Endodermal cell (in vitro differentiated cells): ENCODE results near the gene KLHL40. TPM values are rescaled to one million over a fixed set of nuclear protein-coding genes. Genes with fewer than 3 reads are reported as not detected.

Source experiments
- DNase-seq: peaks from one replicate; pipeline ENCODE4 v3.0.0-alpha.2; 2017
- H3K27ac ChIP-seq: 2 replicates; pipeline ENCODE4 v1.5.1; 2013; ENCODE audit warnings: mild to moderate bottlenecking, low read depth, low read length, moderate library complexity
- H3K27me3 ChIP-seq: 2 replicates; pipeline ENCODE4 v1.6.1; 2013; ENCODE audit warnings: mild to moderate bottlenecking, low read length, moderate library complexity; ENCODE audit not compliant: insufficient read depth, control insufficient read depth, poor library complexity, severe bottlenecking
- H3K36me3 ChIP-seq: 2 replicates; pipeline ENCODE4 v1.7.0; 2013; ENCODE audit warnings: mild to moderate bottlenecking, low read length, moderate library complexity; ENCODE audit not compliant: control insufficient read depth, insufficient read depth
- H3K4me1 ChIP-seq: one replicate; pipeline ENCODE4 v1.7.0; 2013; ENCODE audit warnings: low read length; ENCODE audit not compliant: control insufficient read depth, insufficient read depth
- H3K4me3 ChIP-seq: 2 replicates; pipeline ENCODE4 v1.5.1; 2013; ENCODE audit warnings: mild to moderate bottlenecking, low read length, moderate library complexity
- H3K9ac ChIP-seq: 2 replicates; pipeline ENCODE4 v1.6.1; 2013; ENCODE audit warnings: mild to moderate bottlenecking, low read length, moderate library complexity; ENCODE audit not compliant: poor library complexity, severe bottlenecking; ENCODE audit errors: extremely low read depth
- H3K9me3 ChIP-seq: 2 replicates; pipeline ENCODE4 v1.6.1; 2013; ENCODE audit warnings: mild to moderate bottlenecking, low read length, moderate library complexity; ENCODE audit not compliant: control insufficient read depth
- H3K27ac Mint-ChIP-seq: 2 replicates; pipeline ENCODE4 v1.8.0; 2020; ENCODE audit warnings: mixed read lengths
- H3K27me3 Mint-ChIP-seq: 2 replicates; pipeline ENCODE4 v1.8.0; 2021; ENCODE audit warnings: mild to moderate bottlenecking, mixed read lengths; ENCODE audit not compliant: insufficient read depth
- H3K36me3 Mint-ChIP-seq: 2 replicates; pipeline ENCODE4 v1.8.0; 2020; ENCODE audit warnings: low read depth, mixed read lengths
- H3K4me1 Mint-ChIP-seq: 2 replicates; pipeline ENCODE4 v1.8.0; 2020; ENCODE audit warnings: mixed read lengths
- H3K4me3 Mint-ChIP-seq: 2 replicates; pipeline ENCODE4 v1.8.0; 2020; ENCODE audit warnings: mild to moderate bottlenecking, moderate library complexity, mixed read lengths
- H3K9me3 Mint-ChIP-seq: 2 replicates; pipeline ENCODE4 v1.8.0; 2020; ENCODE audit warnings: mild to moderate bottlenecking, mixed read lengths
- CTCF ChIP-seq: fragments of 200-600 bp; sonication (generic); conservative IDR thresholded peaks from 2 replicates; pipeline ENCODE4 v1.5.0; 2021; ENCODE audit warnings: antibody characterized with exemption, mild to moderate bottlenecking
- WGBS, 2 experiments: methylation state at CpG; one replicate each; pipeline versions ENCODE4 v1.1.5 to v1.1.7; 2013; ENCODE audit warnings: missing lambda C conversion rate in 2 of 2, mixed read lengths in 1 of 2; ENCODE audit not compliant: insufficient coverage in 1 of 2, insufficient read length in 1 of 2; 5-methylcytosine and 5-hydroxymethylcytosine counted together
- total RNA-seq, 2 donors: library from RNA; stranded (reverse); fragmentation: NEBNext Ultra II Directional in 1 of 2; extraction: Animal tissue kit (Norgen Biotek cat#: 25700) in 1 of 2; gene quantifications; 2 replicates in 1 of 2; 3 replicates in 1 of 2; pipeline ENCODE4 v1.2.1, GENCODE V29; 2021

Gene KLHL40
- total RNA-seq, 2 donors from 2014 or later, result not detected

GRCh38 chr3:42681361-42682038, 3.8 kb upstream of the KLHL40 start:
- no peaks in the 10 kb centered on the region for H3K4me1 ChIP-seq
- no peaks in the 10 kb centered on the region for H3K36me3 ChIP-seq
- Mint-ChIP-seq H3K4me3 (no peak overlapping the region), H3K36me3 (no peaks in the 10 kb centered on the region), H3K27ac (no peak overlapping the region), H3K27me3 (no peaks in the 10 kb centered on the region), H3K9me3 (peaks cover 3% of the 10 kb centered on the region), H3K4me1 (no peaks in the 10 kb centered on the region)
- no peaks in the 10 kb centered on the region for H3K27me3 ChIP-seq
- no peak overlapping the region for H3K4me3 ChIP-seq
- H3K9me3 ChIP-seq, result no peaks in the 10 kb centered on the region
- no peak for DNase-seq
- H3K27ac ChIP-seq, result no peak overlapping the region
- 81 to 88% methylated on average over 7 to 9 of the region's 10 CpGs for WGBS, 2 experiments
- no peak overlapping the region for H3K9ac ChIP-seq
- no peak for TF ChIP-seq CTCF

- no peaks in the 10 kb centered on the region for H3K36me3 ChIP-seq
- H3K4me3 ChIP-seq, result no peak overlapping the region
- no peak for TF ChIP-seq CTCF
- Mint-ChIP-seq H3K9me3 (no peaks in the 10 kb centered on the region), H3K4me3 (no peak overlapping the region), H3K36me3 (no peaks in the 10 kb centered on the region), H3K27me3 (no peaks in the 10 kb centered on the region), H3K4me1 (no peaks in the 10 kb centered on the region), H3K27ac (no peak overlapping the region)
- H3K9ac ChIP-seq, result no peak overlapping the region
- H3K4me1 ChIP-seq, result no peaks in the 10 kb centered on the region
- H3K27ac ChIP-seq, result no peak overlapping the region
- H3K27me3 ChIP-seq, result no peaks in the 10 kb centered on the region
- DNase-seq, result no peak
- no peaks in the 10 kb centered on the region for H3K9me3 ChIP-seq
- 84 to 86% methylated on average over 10 to 12 of the region's 12 CpGs for WGBS, 2 experiments
These were observed 2.9 kb upstream of the KLHL40 start for GRCh38 chr3:42682301-42683070.

- Mint-ChIP-seq H3K27me3 (no peaks in the 10 kb centered on the region), H3K9me3 (no peaks in the 10 kb centered on the region), H3K27ac (no peak overlapping the region), H3K4me1 (no peaks in the 10 kb centered on the region), H3K4me3 (no peak overlapping the region), H3K36me3 (no peaks in the 10 kb centered on the region)
- DNase-seq, result no peak
- no peaks in the 10 kb centered on the region for H3K4me1 ChIP-seq
- TF ChIP-seq CTCF, result no peak
- H3K27ac ChIP-seq, result no peak overlapping the region
- WGBS, 2 experiments, result 85% methylated on average over 9 of the region's 10 CpGs; no CpG with 5 or more reads in 1 of the 2 experiments
- H3K9me3 ChIP-seq, result no peaks in the 10 kb centered on the region
- no peak overlapping the region for H3K9ac ChIP-seq
- H3K27me3 ChIP-seq, result no peaks in the 10 kb centered on the region
- H3K36me3 ChIP-seq, result no peaks in the 10 kb centered on the region
- no peak overlapping the region for H3K4me3 ChIP-seq
These were observed 1.3 kb upstream of the KLHL40 start for GRCh38 chr3:42683875-42684598.
